ENCODE results near the gene IMMP2L.

Gene IMMP2L

DNA sequence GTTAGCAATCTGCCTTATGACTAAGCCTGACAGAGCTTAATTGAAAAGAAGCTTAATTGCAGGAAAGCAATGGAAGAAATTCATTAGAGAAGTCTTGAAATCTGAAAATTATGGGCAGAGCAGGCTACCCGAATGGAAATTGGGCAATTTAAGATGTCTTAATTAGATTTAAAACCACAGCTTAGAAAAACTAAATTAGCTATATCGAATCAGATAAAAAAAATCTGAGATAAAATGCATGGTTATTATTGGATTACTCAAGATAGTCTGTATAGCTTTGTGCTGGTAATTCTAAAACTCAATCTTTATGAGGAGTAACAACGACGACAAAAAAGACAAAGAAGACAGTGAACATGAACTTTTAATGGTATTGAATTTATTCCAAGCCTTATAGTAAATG, 719.5 kb downstream of the IMMP2L start:
- H3K27ac ChIP-seq (ENCODE audit: low read depth, low read length) = no peak overlapping the region
- peaks cover 20% of the 10 kb centered on the region for H3K4me1 ChIP-seq (ENCODE audit: control insufficient read depth, insufficient read depth, low read length)
- H3K9ac ChIP-seq (ENCODE audit: low read length) = no peak overlapping the region
- no peaks in the 10 kb centered on the region for H3K36me3 ChIP-seq (ENCODE audit: control insufficient read depth, insufficient read depth, low read length)
- H3K27me3 ChIP-seq (ENCODE audit: control insufficient read depth, insufficient read depth, low read length) = no peaks in the 10 kb centered on the region
- H3K9me3 ChIP-seq (ENCODE audit: control insufficient read depth, insufficient read depth, low read depth, low read length) = no peaks in the 10 kb centered on the region
- no peak overlapping the region for H3K4me3 ChIP-seq (ENCODE audit: low read depth, low read length)

DNA sequence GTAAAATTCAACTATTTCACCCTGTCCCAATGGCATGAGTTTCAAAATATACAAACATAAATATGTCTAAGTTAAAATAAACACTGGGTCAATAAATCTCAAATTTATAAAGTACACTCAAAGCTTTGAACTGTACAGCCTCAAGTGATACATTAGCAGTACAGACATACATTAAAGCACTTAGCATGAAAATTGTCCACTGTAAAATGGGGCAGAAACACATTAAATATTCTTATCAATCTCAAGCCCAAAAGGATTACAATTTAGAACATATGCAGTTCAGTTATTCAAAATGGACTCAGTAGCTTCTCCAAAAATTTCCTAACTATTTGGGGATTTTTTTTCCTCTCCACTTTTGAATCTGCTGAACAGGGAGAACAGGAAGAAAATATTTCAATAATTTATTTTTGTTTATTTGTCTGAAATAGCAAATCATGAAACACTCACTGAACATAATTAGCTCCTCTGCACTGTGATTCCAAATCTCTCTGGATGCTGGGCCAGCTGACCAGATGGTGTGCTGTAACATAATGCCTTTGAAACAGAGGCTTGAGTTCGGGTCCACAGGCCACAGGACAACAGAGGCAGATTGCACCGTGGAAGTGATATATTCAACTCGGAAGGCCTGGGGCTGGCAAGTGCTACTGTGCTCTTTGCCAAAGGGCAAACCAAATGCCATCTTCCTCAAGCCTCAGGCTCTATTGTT, 720.3 kb downstream of the IMMP2L start:
- Histone ChIP-seq H3K27me3 (ENCODE audit: control insufficient read depth, insufficient read depth, low read length) (no peaks in the 10 kb centered on the region), H3K27ac (ENCODE audit: low read depth, low read length) (no peak overlapping the region), H3K4me1 (ENCODE audit: control insufficient read depth, insufficient read depth, low read length) (peaks cover 20% of the 10 kb centered on the region), H3K4me3 (ENCODE audit: low read depth, low read length) (no peak overlapping the region), H3K9ac (ENCODE audit: low read length) (no peak overlapping the region), H3K9me3 (ENCODE audit: control insufficient read depth, insufficient read depth, low read depth, low read length) (no peaks in the 10 kb centered on the region; the same call in 1 of the 2 replicates), H3K36me3 (ENCODE audit: control insufficient read depth, insufficient read depth, low read length) (no peaks in the 10 kb centered on the region)

DNA sequence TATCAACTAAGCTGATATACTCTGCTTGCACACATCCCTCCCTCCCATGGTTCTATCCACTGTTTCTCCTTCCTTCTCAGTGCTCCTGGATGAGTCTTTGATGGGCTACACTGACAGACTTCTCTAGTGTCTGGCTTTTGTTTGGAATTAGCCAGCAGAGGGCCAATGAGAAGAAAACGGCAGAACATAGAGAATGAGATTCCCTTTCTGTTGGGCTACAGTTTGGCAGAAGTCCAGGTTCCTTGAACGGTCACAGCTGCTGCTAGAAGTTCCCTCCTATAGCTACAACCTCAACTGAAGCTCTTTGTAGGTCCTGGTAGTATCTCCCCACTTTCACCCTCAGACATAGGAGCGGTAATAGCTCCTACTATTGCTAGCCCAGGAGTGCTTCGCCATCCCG, 722.4 kb downstream of the IMMP2L start:
- no peak overlapping the region for H3K9ac ChIP-seq (ENCODE audit: low read length)
- no peak overlapping the region for H3K4me3 ChIP-seq (ENCODE audit: low read depth, low read length)
- no peak overlapping the region for H3K27ac ChIP-seq (ENCODE audit: low read depth, low read length)
- H3K9me3 ChIP-seq (ENCODE audit: control insufficient read depth, insufficient read depth, low read depth, low read length) = no peaks in the 10 kb centered on the region; the same call in 1 of the 2 replicates
- no peaks in the 10 kb centered on the region for H3K36me3 ChIP-seq (ENCODE audit: control insufficient read depth, insufficient read depth, low read length)
- H3K4me1 ChIP-seq (ENCODE audit: control insufficient read depth, insufficient read depth, low read length) = peaks cover 15% of the 10 kb centered on the region
- H3K27me3 ChIP-seq (ENCODE audit: control insufficient read depth, insufficient read depth, low read length) = no peaks in the 10 kb centered on the region

DNA sequence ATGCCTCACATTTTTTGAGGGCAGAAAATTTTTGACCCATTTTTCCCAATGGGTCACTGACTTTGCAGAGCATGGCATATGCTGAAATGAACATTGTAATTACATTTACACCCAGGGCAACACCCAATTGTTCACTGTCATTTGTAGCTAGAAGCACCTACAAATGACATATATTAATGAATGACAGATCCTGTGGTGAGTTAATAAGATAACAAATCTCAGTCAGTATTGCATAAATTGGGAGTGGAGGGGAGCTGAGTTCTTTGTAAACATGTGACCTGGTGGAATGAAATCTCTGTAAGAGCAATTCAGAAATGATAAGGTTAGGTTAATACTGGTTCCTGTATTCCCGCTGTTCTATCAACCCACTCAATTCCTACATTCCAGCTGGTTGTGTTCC, 726.4 kb downstream of the IMMP2L start:
- Histone ChIP-seq H3K4me1 (ENCODE audit: control insufficient read depth, insufficient read depth, low read length) (no peaks in the 10 kb centered on the region; the same call in 1 of the 2 replicates), H3K9ac (ENCODE audit: low read length) (no peak overlapping the region), H3K27ac (ENCODE audit: low read depth, low read length) (no peak overlapping the region), H3K4me3 (ENCODE audit: low read depth, low read length) (no peak overlapping the region), H3K27me3 (ENCODE audit: control insufficient read depth, insufficient read depth, low read length) (no peaks in the 10 kb centered on the region), H3K36me3 (ENCODE audit: control insufficient read depth, insufficient read depth, low read length) (no peaks in the 10 kb centered on the region), H3K9me3 (ENCODE audit: control insufficient read depth, insufficient read depth, low read depth, low read length) (no peaks in the 10 kb centered on the region; the same call in 1 of the 2 replicates)

DNA sequence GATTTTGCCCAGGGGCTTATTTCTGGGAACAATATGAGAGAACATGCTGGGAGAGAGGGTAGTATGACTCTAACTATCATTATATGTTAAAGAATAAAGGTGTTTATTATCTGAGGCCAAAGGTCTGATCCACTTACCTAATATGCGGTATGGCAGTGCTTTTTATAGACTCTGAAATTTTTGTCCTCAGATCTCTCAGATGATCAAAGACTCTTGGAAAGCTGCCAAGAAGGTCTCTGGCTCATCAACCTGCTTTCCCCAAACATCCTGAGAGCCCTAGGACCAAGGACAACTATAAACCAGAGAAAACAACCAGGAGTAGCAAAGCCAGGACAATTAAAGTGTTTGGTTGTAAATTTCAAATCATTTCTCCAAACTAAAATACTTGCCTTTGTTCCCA, 727.1 kb downstream of the IMMP2L start:
- Histone ChIP-seq H3K27ac (ENCODE audit: low read depth, low read length) (no peak overlapping the region), H3K27me3 (ENCODE audit: control insufficient read depth, insufficient read depth, low read length) (no peaks in the 10 kb centered on the region), H3K36me3 (ENCODE audit: control insufficient read depth, insufficient read depth, low read length) (no peaks in the 10 kb centered on the region), H3K9me3 (ENCODE audit: control insufficient read depth, insufficient read depth, low read depth, low read length) (no peaks in the 10 kb centered on the region; the same call in 1 of the 2 replicates), H3K4me1 (ENCODE audit: control insufficient read depth, insufficient read depth, low read length) (no peaks in the 10 kb centered on the region; the same call in 1 of the 2 replicates), H3K4me3 (ENCODE audit: low read depth, low read length) (no peak overlapping the region), H3K9ac (ENCODE audit: low read length) (no peak overlapping the region)

DNA sequence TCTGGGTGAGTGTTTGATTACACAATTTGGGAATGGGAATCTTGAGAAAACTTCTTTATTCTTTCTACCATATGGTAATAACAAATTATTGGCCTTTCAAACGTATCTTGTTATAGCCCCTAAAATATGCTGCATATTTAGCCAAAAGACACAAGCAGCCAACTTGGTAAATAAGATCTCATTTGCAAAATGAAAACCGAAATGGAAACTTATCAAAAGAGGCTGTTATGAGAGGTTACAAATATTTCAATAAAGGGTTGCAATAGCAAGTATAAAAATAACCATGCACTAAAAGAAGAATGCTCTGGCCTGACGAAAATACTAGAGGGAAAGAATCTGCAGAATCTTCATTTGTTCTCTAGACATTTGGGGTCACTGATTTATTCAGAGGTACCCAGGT, 730.9 kb downstream of the IMMP2L start:
- Histone ChIP-seq H3K4me3 (ENCODE audit: low read depth, low read length) (no peak overlapping the region), H3K9ac (ENCODE audit: low read length) (no peak overlapping the region), H3K36me3 (ENCODE audit: control insufficient read depth, insufficient read depth, low read length) (no peaks in the 10 kb centered on the region), H3K9me3 (ENCODE audit: control insufficient read depth, insufficient read depth, low read depth, low read length) (no peaks in the 10 kb centered on the region), H3K4me1 (ENCODE audit: control insufficient read depth, insufficient read depth, low read length) (no peaks in the 10 kb centered on the region), H3K27me3 (ENCODE audit: control insufficient read depth, insufficient read depth, low read length) (no peaks in the 10 kb centered on the region), H3K27ac (ENCODE audit: low read depth, low read length) (no peak overlapping the region)

DNA sequence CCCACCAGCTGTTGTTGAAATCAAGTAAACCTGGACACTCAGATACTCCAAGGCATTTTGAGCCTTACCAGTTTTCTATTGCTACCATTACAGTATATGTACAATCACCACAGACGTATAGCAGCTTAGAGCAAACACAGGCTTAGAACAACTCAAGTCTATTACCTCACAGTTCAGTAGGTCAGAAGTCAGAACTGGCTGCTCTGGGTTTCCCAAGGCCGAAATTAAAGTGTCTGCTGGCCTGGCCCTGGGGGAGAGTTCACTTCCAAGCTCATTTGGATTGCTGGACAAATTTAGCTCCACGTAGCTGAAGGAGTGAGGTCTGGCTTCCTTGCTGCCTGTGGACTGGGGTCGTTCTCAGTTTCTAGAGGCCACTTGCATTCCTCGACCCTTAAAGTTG, 731.5 kb downstream of the IMMP2L start:
- Histone ChIP-seq H3K9ac (ENCODE audit: low read length) (no peak overlapping the region), H3K27me3 (ENCODE audit: control insufficient read depth, insufficient read depth, low read length) (no peaks in the 10 kb centered on the region), H3K27ac (ENCODE audit: low read depth, low read length) (no peak overlapping the region), H3K36me3 (ENCODE audit: control insufficient read depth, insufficient read depth, low read length) (no peaks in the 10 kb centered on the region), H3K4me3 (ENCODE audit: low read depth, low read length) (no peak overlapping the region), H3K4me1 (ENCODE audit: control insufficient read depth, insufficient read depth, low read length) (no peaks in the 10 kb centered on the region), H3K9me3 (ENCODE audit: control insufficient read depth, insufficient read depth, low read depth, low read length) (no peaks in the 10 kb centered on the region)

DNA sequence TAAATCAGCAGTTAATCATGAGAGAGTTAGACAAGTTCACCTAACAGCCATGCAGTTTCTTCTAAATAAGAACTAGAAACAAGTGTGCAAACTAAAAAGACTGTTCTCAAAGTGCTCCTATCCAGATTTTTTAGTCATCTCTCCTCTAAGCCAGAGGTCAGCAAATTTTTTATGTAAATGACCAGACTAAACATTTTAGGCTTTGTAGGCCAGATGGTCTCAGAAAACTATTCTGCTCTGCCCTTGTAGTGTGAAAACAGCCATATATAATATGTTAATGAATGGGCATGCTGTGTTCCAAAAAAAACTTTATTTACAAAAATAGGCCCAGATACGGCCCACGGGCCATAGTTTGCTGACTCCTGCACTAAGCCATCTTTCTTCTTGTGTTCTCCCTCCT, 734.4 kb downstream of the IMMP2L start:
- Histone ChIP-seq H3K36me3 (ENCODE audit: control insufficient read depth, insufficient read depth, low read length) (no peaks in the 10 kb centered on the region), H3K4me1 (ENCODE audit: control insufficient read depth, insufficient read depth, low read length) (no peaks in the 10 kb centered on the region), H3K27ac (ENCODE audit: low read depth, low read length) (no peak overlapping the region), H3K9me3 (ENCODE audit: control insufficient read depth, insufficient read depth, low read depth, low read length) (no peaks in the 10 kb centered on the region), H3K9ac (ENCODE audit: low read length) (no peak overlapping the region), H3K27me3 (ENCODE audit: control insufficient read depth, insufficient read depth, low read length) (no peaks in the 10 kb centered on the region), H3K4me3 (ENCODE audit: low read depth, low read length) (no peak overlapping the region)

DNA sequence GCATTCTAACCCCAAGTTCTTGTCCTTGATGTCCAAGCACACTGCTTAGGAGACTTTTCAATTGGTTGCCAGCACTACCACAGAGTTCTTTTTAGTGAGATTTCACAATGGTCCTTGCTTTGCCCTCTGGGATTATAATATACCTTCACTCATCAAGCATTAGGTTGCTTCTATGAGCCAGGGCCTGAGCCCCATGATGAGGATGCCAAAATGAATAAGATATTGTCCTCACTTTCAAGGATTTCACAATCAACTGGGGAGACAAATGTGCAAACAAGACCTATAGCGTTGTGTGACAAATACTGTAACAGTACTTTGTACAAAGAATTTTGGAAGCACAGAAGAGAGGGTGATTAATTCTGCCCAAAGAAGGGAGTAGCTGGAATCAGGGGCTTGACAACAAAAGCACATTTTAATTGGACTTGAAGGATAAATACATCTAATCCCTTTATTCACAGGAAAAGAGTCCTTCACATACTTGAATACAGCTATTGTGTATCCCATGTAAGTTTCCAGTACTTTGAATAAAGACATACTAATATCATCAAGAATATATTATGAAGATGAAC, 734.9 kb downstream of the IMMP2L start:
- Histone ChIP-seq H3K36me3 (ENCODE audit: control insufficient read depth, insufficient read depth, low read length) (no peaks in the 10 kb centered on the region), H3K9ac (ENCODE audit: low read length) (no peak overlapping the region), H3K27me3 (ENCODE audit: control insufficient read depth, insufficient read depth, low read length) (no peaks in the 10 kb centered on the region), H3K4me3 (ENCODE audit: low read depth, low read length) (no peak overlapping the region), H3K9me3 (ENCODE audit: control insufficient read depth, insufficient read depth, low read depth, low read length) (no peaks in the 10 kb centered on the region), H3K4me1 (ENCODE audit: control insufficient read depth, insufficient read depth, low read length) (no peaks in the 10 kb centered on the region), H3K27ac (ENCODE audit: low read depth, low read length) (no peak overlapping the region)

DNA sequence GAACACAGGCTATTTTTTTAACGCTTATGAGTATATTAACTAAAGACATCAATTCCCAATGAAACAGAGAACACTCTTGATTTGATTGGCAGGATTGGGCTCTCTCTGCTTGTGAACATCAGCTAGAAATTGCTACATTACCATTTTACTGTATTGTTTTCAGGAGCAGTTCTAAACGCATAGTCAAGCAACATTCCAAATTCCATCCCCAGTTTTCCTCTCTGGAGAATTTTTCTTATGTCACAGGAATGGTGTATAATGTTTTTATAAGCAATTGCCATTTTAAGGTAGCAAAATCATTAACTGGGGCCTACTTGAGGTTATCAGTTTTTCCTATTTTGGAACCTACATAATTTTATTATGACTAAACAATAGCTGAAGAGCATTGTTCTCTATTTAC, 748.3 kb downstream of the IMMP2L start:
- Histone ChIP-seq H3K9ac (ENCODE audit: low read length) (no peak overlapping the region), H3K9me3 (ENCODE audit: control insufficient read depth, insufficient read depth, low read depth, low read length) (peaks cover 7% of the 10 kb centered on the region; the same call in 1 of the 2 replicates), H3K36me3 (ENCODE audit: control insufficient read depth, insufficient read depth, low read length) (no peaks in the 10 kb centered on the region), H3K4me3 (ENCODE audit: low read depth, low read length) (no peak overlapping the region), H3K27ac (ENCODE audit: low read depth, low read length) (no peak overlapping the region), H3K4me1 (ENCODE audit: control insufficient read depth, insufficient read depth, low read length) (0 out of 2 replicates have a peak, but pooled peaks cover 3% of the 10 kb centered on the region), H3K27me3 (ENCODE audit: control insufficient read depth, insufficient read depth, low read length) (no peaks in the 10 kb centered on the region)

DNA sequence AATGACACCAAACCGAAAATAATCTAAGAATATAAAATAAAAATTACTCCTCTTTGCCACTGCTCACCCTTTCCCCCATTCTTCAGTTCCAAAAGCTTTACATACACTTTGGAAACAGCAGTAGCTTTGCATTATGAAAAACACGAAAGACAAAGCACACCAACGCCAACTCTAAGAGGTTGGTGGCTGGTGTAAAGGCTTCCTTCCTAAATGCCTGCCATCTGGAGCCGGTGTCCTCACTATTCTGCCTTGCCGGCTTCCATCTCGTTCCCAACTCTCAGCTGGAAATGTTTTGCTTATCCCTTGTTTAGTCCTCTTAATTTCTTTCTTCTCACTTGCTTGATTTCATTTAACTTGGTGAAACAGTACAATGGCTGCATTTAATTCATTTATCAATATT, 752.5 kb downstream of the IMMP2L start:
- 0 out of 2 replicates have a peak, but pooled peaks cover 3% of the 10 kb centered on the region for H3K4me1 ChIP-seq (ENCODE audit: control insufficient read depth, insufficient read depth, low read length)
- H3K4me3 ChIP-seq (ENCODE audit: low read depth, low read length) = no peak overlapping the region
- H3K27ac ChIP-seq (ENCODE audit: low read depth, low read length) = no peak overlapping the region
- no peaks in the 10 kb centered on the region for H3K27me3 ChIP-seq (ENCODE audit: control insufficient read depth, insufficient read depth, low read length)
- peaks cover 7% of the 10 kb centered on the region; the same call in 1 of the 2 replicates for H3K9me3 ChIP-seq (ENCODE audit: control insufficient read depth, insufficient read depth, low read depth, low read length)
- H3K9ac ChIP-seq (ENCODE audit: low read length) = no peak overlapping the region
- no peaks in the 10 kb centered on the region for H3K36me3 ChIP-seq (ENCODE audit: control insufficient read depth, insufficient read depth, low read length)

Data from HUES6 (cell line).